ENCODE results near the gene RSPH1. TPM values are rescaled to one million over a fixed set of nuclear protein-coding genes. Genes with fewer than 3 reads are reported as not detected.

Gene RSPH1
- total and polyA plus RNA-seq, 12 donors: 0.13 to 5.8 (median 0.87) TPM; not detected in 2

DNA sequence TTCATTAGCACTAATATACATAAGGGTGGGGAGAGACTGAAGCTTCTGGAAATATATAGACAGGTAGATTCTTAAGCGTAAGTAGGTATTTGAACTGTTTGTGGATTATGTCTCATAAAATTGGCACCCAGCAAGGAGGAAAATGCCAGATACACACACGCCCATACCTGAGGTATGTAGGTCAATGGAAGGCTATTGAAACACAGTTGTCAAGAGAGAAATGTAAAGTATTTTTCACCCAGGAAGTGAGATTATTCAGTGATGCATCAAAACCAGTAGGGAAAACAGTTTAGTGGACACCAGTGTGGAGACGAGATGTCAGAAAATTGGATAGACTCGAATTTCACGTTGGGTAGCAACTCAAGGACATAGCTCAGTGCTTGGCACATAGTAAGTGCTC is 4.7 kb upstream of the RSPH1 start:
- Histone ChIP-seq H3K4me3 (no peak overlapping the region), H3K36me3 (replicated peaks in 1 of 2) (no peaks in the 10 kb centered on the region), H3K4me1 (replicated peaks in 1 of 2) (peaks cover 0 to 7% of the 10 kb centered on the region in 2 donors), H3K27ac (no peak overlapping the region), H3K9me3 (replicated peaks in 1 of 3) (no peaks in the 10 kb centered on the region), H3K27me3 (no peaks in the 10 kb centered on the region)
- TF ChIP-seq, protein P1, sequence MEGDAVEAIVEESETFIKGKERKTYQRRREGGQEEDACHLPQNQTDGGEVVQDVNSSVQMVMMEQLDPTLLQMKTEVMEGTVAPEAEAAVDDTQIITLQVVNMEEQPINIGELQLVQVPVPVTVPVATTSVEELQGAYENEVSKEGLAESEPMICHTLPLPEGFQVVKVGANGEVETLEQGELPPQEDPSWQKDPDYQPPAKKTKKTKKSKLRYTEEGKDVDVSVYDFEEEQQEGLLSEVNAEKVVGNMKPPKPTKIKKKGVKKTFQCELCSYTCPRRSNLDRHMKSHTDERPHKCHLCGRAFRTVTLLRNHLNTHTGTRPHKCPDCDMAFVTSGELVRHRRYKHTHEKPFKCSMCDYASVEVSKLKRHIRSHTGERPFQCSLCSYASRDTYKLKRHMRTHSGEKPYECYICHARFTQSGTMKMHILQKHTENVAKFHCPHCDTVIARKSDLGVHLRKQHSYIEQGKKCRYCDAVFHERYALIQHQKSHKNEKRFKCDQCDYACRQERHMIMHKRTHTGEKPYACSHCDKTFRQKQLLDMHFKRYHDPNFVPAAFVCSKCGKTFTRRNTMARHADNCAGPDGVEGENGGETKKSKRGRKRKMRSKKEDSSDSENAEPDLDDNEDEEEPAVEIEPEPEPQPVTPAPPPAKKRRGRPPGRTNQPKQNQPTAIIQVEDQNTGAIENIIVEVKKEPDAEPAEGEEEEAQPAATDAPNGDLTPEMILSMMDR (IDR thresholded peaks at IDR 0.05): no peak
- no peak for TF ChIP-seq POLR2A (IDR thresholded peaks at IDR 0.05)
- WGBS, 4 donors: 74 to 78% (median 76%) methylated on average over 5 of the region's 5 CpGs
- intact Hi-C loops (cut with DNase I): no loop called here
- DNase-seq: peak in 1 of 7 donors; percentile 6

DNA sequence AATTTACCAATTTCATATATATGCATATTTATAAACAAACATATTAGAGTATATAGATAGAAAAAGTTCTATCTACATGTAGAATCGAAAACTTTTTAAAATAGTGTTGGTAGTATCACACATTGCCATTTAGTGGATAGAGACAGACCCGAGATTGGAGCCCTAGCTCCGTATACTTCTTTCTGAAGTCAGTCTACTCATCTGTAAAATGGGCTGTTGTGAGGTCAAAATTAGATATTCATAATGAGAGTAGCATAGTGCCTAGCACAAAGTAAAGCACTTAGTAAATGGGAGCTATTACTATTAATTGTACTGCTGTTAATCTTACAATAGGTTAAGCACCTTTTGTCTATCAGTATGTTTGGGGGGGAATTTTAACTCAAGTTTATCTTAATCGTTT is 4.2 kb upstream of the RSPH1 start:
- no peaks in the 10 kb centered on the region for H3K27me3 ChIP-seq
- WGBS, 4 donors: 76 to 87% (median 85%) methylated on average over 4 of the region's 4 CpGs
- intact Hi-C loops (cut with DNase I): no loop called here

DNA sequence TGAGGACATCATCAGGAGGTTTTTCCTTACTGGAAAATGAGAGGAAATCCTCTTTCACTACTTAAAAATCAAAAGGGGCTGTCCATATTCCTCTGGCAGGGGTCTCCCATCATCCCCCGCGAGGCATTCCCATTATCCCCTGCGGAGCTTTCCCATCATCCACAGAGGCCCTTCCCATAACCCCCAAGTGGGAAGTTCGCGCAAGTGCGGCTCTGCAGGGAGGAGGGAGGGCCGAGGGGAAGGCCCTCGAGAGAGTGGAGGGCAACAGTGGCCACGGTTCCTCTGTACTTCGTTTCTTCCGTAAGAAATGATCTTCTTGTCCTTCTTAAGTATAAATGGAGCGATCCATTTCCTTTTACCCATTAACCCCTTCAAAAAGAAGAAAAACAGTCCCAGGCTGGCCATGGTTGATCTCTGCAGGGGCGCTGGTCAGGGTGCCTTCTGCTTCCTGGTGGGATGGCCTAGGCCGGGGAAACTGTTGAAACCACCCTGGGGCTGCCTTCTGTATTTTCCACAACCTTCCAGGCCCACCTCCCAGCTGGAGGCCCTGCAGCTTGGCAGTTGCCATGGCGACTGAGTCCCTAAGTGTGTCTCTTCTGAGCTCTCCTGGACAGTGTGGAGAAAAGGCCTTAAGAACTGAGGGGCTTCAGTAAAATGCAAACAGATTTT is 3.6 kb upstream of the RSPH1 start:
- Histone ChIP-seq H3K4me1 (replicated peaks in 1 of 2) (peaks cover 0 to 12% of the 10 kb centered on the region in 2 donors), H3K27ac (no peak overlapping the region), H3K36me3 (replicated peaks in 1 of 2) (no peaks in the 10 kb centered on the region), H3K9me3 (replicated peaks in 1 of 3) (no peaks in the 10 kb centered on the region), H3K4me3 (no peak overlapping the region), H3K27me3 (no peaks in the 10 kb centered on the region)
- WGBS, 4 donors: 82 to 91% (median 85%) methylated on average over 15 of the region's 15 CpGs
- peak in 1 of 7 donors; percentile 17 for DNase-seq
- intact Hi-C loops (cut with DNase I): no loop called here
- no peak for TF ChIP-seq POLR2A (IDR thresholded peaks at IDR 0.05)
- TF ChIP-seq, protein P1 (IDR thresholded peaks at IDR 0.05): no peak

More for the DNA sequence above, 4.2 kb upstream of the RSPH1 start:
- H3K9me3 ChIP-seq (replicated peaks in 1 of 3): no peaks in the 10 kb centered on the region
- no peaks in the 10 kb centered on the region for H3K36me3 ChIP-seq (replicated peaks in 1 of 2)
- no peak overlapping the region for H3K4me3 ChIP-seq
- no peak for DNase-seq
- TF ChIP-seq POLR2A (IDR thresholded peaks at IDR 0.05): no peak
- TF ChIP-seq, protein P1 (IDR thresholded peaks at IDR 0.05): no peak
- H3K4me1 ChIP-seq (replicated peaks in 1 of 2): peaks cover 0 to 12% of the 10 kb centered on the region in 2 donors
- no peak overlapping the region for H3K27ac ChIP-seq

DNA sequence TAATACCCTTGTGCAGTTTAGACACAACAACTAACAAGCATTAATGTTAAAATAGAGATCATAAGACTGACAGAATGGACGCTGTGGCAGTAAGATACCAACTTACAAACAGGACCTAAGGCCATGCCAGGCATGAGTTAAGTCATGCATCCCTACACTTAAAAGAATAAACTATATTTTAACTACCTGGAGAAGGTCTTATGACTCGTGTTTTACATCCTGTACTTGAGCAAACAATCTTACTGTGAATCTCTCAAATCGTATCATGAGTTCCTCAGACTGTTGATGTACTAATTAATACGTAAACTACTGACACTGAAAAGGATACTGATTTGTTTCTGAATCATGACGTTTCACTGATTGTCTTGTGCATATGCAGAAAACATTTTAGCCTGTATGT is 2.0 kb upstream of the RSPH1 start:
- H3K9me3 ChIP-seq (replicated peaks in 1 of 3): no peaks in the 10 kb centered on the region

More for the DNA sequence above, 2.0 kb upstream of the RSPH1 start:
- WGBS, 4 donors: 77 to 88% (median 81%) methylated on average over 5 of the region's 5 CpGs
- no peaks in the 10 kb centered on the region for H3K36me3 ChIP-seq (replicated peaks in 1 of 2)
- H3K27ac ChIP-seq: peak overlapping the region in 1 of 5 donors; percentile 86
- intact Hi-C loops (cut with DNase I): no loop called here
- peaks cover 0 to 12% of the 10 kb centered on the region in 2 donors for H3K4me1 ChIP-seq (replicated peaks in 1 of 2)
- H3K27me3 ChIP-seq: no peaks in the 10 kb centered on the region
- no peak for DNase-seq
- H3K4me3 ChIP-seq: no peak overlapping the region
- no peak for TF ChIP-seq POLR2A (IDR thresholded peaks at IDR 0.05)
- TF ChIP-seq, protein P1 (IDR thresholded peaks at IDR 0.05): no peak
